ENCODE measurements around the gene RHOB.
"Not testable (repeated sequence)": the region's sequence is repeated elsewhere in the genome, so short reads cannot be mapped to it uniquely, and the experiment has no call there.

The RHOB gene

GRCh38 chr2:20487392-20488174 lies 40.7 kb downstream of the RHOB start:
- no peak for FAIRE-seq
- DNase-seq (ENCODE audit: extremely low spot score, insufficient read length, low read depth), result no peak

- FAIRE-seq (no peak), DNase-seq (ENCODE audit: extremely low spot score, insufficient read length, low read depth) (no peak)
These were observed 41.3 kb downstream of the RHOB start for GRCh38 chr2:20488201-20488641.

DNA sequence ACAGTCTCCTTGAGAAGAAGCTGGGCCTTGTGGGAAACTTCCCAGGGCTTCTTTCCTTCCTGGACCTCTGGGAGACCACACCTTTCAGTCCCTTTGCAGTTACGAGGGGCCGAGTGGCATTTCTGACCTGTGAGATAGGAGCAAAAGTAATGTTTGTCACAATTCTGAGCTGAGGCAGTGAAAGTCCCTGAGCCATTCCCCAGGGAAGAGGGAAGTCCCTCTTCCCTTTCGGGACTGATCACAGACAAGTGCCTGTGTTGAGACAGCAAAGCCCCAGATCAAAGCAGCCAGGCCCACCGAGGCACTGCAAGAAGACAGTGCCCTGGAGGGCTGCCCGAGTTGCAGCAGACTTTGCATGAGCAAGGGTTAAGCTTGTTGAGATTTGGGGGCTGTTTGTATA lies 41.9 kb downstream of the RHOB start:
- FAIRE-seq, result no peak
- no peak for DNase-seq (ENCODE audit: extremely low spot score, insufficient read length, low read depth)

- FAIRE-seq (no peak), DNase-seq (ENCODE audit: extremely low spot score, insufficient read length, low read depth) (no peak)
These were observed 43.7 kb downstream of the RHOB start for GRCh38 chr2:20490300-20491181.

DNA sequence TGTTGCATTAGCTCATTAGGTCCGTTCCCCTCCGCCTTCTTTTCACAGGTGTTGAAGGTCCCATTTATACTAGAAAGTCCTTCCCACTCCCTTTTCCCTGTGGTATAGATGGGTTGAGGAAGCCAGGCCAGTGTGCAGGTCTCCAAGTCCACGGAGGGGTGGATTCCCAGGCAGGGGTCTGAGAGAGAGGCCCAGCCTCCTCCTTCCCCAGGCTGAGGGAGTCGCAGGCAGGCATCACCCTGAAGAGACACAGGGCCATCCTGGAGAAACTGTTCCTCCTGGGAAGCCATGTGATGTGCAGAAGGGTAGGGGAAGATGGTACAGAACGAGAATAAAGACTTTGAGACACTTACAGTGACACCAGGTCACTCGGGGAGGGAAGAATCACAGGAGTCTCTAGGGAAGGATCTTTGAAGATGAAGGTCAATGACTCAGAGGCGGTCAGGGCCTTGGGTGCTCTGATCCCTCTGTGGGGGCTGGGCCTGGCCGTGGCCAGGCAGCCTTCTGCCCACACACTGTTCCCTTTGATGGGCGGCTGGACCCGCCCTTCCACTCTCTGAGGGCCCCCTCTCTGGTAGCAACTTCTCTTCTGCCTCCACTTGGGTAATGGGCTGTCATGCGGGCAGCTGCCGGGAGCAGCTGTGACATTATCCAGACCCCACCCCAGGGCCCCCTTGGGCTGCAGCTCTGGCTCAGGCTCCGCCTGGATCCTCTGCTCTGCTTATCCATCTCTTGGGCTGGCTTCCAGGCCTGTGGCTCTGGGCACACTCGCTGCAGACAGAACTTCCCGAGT lies 45.1 kb downstream of the RHOB start:
- DNase-seq (ENCODE audit: extremely low spot score, insufficient read length, low read depth), result no peak
- no peak for FAIRE-seq

DNA sequence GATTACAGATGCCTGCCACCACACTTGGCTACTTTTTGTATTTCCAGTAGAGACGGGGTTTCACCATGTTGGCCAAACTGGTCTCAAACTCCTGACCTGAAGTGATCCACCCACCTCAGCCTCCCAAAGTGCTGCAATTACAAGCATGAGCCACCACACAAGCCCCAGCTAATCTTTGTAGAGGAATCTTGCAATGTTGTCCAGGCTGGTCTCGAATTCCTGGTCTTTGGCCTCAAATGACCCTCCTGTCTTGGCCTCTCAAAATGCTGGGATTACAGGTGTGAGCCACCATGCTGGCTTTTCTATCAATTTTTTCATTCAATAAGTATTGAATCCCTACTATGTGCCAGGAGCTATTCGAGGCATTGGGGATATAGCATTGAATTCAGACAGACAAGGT lies 46.2 kb downstream of the RHOB start:
- DNase-seq (ENCODE audit: extremely low spot score, insufficient read length, low read depth); FAIRE-seq: not testable (repeated sequence)

- FAIRE-seq (no peak), DNase-seq (ENCODE audit: extremely low spot score, insufficient read length, low read depth) (no peak)
These were observed 47.4 kb downstream of the RHOB start for GRCh38 chr2:20494241-20494640.

DNA sequence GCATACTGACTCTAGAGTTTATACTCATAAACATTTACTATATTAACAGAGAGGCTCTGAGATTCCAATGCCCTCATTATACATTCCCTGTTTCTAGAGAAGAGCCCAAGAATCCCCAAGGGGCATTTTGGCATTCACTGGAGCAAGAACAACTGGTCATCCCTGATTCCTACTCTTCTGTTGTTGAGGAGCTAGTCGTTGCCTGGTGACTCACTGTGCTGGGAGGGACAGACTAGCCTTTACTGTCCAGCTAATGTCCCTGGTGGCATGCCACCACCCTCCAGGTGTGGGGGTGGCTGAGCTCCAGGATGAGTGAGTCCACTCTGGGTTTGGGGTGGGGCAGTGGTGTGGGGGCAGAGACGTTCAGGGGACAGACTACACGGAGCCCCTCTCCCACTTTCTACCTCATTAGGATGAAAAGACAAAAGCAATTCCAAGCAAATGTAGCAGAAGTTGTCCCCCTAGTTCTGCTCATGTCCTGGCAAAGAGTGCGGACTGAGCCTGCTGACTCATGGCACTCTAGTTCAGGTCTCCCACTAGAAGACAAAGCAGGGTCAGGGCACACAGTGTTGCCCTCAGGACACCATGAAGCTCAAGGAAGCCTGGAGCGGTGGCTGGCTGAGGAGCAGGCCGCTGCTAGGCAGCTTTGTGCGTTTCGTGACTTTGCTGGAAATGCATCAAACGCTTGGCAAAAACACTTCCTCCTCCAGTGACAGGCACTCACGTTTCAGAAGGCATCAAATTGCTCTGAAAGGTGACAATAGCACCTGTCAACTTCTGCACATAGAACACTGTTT lies 49.4 kb downstream of the RHOB start:
- FAIRE-seq (no peak), DNase-seq (ENCODE audit: extremely low spot score, insufficient read length, low read depth) (no peak)

GRCh38 chr2:20496942-20497341 lies 50.1 kb downstream of the RHOB start:
- DNase-seq (ENCODE audit: extremely low spot score, insufficient read length, low read depth), result no peak
- no peak for FAIRE-seq

All from GM18507 (cell line).